Cardiac fibroblast (primary cell): ENCODE results near the gene HDAC4.

Experiments
- DNase-seq, 2 donors: peaks; one replicate each; pipeline versions ENCODE4 v3.0.0 to v3.0.0-alpha.2; 2010; ENCODE audit warnings: low read depth in 2 of 2
- H3K4me3 ChIP-seq, 2 donors: replicated peaks in 1 of 2; 1 replicate in 1 of 2; 2 replicates in 1 of 2; pipeline ENCODE4 v1.5.1; 2011; ENCODE audit warnings: low read depth in 2 of 2, low read length in 2 of 2, mild to moderate bottlenecking in 2 of 2, moderate library complexity in 1 of 2
- TF ChIP-seq, protein P1 (sequence below): IDR thresholded peaks from one replicate; pipeline ENCODE4 v1.5.1; 2011; ENCODE audit warnings: low read depth, mild to moderate bottlenecking, low read length, inconsistent platforms

HDAC4 gene

DNA sequence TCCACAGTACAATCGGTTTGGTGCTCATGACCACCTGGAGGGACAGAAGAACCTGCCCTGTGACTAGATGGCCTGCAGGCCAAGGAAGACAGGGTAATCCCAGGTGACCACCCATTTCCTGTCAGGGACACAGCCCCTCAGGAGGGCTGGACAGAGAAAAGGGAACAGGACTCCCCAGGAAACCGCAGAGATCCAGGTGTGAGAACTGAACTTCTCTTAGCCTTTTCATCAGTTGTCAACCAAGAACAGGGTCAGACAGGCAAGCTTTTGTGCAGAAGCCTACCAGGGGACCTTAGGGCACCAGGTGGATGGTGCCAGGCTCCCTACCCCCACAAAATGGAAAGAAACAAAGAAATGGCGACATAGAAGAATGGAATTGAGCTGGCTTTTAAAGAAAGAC lies 132.3 kb downstream of the HDAC4 start:
- TF ChIP-seq, protein P1, sequence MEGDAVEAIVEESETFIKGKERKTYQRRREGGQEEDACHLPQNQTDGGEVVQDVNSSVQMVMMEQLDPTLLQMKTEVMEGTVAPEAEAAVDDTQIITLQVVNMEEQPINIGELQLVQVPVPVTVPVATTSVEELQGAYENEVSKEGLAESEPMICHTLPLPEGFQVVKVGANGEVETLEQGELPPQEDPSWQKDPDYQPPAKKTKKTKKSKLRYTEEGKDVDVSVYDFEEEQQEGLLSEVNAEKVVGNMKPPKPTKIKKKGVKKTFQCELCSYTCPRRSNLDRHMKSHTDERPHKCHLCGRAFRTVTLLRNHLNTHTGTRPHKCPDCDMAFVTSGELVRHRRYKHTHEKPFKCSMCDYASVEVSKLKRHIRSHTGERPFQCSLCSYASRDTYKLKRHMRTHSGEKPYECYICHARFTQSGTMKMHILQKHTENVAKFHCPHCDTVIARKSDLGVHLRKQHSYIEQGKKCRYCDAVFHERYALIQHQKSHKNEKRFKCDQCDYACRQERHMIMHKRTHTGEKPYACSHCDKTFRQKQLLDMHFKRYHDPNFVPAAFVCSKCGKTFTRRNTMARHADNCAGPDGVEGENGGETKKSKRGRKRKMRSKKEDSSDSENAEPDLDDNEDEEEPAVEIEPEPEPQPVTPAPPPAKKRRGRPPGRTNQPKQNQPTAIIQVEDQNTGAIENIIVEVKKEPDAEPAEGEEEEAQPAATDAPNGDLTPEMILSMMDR = no peak
- H3K4me3 ChIP-seq = no peak overlapping the region
- DNase-seq = no peak

DNA sequence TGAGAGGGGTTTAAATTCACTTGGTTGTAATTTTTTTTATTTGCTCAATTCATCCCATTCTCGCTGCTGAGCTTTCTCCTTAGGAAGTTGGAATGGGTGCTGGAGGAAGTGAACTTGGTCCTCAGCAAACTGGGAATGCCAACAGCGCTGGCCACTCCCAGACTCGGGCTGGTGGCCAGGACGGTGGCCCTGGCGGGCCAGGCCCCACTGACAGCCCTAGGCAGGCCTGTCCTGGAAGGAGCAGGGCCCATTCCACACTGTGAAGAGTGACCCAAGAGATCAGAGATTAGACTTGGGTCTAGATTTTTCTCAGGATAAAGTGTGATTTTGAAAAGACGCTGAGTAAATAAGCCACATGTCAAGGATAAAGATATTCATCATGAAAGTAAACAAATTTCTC lies 132.7 kb downstream of the HDAC4 start:
- no peak overlapping the region for H3K4me3 ChIP-seq
- DNase-seq = no peak
- TF ChIP-seq, protein P1 = no peak

DNA sequence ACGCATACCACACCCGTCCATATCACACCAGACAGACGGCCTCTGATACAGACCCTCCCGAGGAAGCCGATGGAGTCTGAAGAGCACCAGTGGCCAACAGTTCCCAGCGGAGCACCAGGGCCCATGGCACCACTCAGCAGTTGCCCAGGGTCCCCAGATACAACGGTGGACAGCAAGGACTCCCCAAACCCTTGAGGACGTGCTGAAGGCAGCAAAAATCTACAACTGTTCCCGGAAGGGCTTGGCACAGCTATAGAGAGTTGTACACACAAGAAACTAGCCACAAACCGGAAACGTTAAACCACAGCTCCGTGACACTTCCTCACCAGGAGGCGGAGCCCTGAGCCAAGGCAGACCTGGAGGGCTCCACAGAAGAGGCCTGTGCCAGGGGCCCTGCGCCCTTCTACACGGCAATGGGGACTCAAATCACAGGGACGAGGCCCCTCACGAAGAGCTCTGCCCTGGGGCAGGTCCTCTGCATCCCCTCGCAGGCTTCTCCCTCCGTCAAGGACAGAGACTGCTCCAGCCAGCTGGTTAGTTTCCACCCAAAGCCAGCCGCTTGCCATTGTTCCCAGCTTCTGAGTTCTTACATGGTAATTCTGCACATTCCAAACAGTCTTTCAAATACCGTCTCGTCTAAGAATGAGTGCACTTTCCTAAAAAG lies 133.4 kb downstream of the HDAC4 start:
- no peak overlapping the region for H3K4me3 ChIP-seq
- TF ChIP-seq, protein P1 = no peak
- DNase-seq = peak; percentile 84 to 85

DNA sequence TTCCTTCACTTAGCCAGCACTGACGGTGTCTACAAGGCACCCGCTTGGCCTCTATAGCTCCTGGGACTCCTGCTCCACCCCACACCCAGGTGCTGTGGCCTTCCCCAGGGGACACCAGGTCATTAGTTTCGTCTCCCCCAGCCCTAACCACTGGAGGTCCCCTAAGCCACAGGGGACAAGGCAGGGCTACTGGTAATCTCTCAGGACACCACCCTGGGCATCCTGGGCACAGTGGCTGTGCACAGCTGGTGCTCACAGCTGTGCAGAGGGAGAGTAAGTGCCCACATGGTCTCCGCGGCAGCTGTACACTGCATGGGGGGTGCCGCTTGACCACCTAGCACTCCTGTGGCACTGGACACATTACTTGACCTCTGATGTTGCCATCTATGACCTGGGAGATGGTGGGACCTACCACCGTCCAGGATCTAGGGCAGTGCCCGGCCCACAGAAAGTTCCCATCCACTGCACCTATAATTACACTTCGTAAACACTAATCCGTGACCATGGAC lies 134.0 kb downstream of the HDAC4 start:
- H3K4me3 ChIP-seq = no peak overlapping the region
- DNase-seq = no peak
- TF ChIP-seq, protein P1 = no peak

DNA sequence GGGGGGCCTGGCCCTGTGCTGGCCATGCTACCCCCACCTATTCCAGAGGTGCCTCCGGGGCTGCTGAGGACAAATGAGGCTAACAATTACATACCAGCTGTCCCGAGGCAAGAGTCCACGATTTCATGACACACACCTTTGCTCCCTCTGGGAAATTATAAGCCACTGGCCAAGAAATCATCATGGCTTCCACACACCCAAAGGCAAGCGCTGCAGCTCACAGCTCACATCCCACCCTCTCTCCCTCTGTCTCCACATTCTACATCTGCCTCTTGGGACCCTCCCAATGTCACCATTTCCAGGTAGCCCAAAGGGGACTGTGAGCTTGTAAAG lies 134.4 kb downstream of the HDAC4 start:
- no peak overlapping the region for H3K4me3 ChIP-seq
- no peak for DNase-seq
- TF ChIP-seq, protein P1 = no peak

DNA sequence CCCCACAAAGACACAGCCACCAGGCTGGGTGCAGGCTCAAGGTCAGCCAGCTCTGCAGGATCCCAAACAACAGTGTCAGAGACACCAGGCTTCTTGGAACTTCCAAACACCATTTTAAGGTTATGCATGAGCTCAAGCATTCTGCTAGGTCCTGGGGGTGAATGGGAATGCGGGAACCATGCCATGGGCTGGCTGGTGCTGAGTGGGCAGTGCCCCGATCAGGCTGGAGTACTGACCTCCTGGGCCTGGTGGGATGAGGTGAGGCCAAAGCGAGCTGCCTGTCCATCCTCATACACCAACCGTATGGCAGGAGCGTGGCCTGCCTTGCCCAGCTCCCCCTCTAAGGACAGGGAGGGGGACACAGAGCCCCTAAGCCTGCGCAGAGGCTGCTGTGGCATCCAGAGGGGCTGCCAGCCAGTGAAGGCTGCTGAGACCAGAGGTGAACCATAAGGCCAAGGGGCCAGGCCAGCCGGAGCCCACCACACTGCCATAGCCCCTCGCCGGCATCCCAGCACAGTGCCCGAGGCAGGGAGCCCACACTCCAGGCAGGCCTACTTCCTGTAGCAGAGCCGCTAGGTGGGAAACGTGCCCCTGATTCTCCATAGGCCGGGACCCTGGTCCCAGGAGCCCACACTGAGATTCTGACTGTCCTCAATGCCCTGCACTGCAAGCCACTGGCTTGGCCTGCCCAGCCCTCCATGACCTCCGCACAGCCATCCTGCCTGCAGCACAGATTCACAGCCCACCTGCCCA lies 135.0 kb downstream of the HDAC4 start:
- no peak overlapping the region for H3K4me3 ChIP-seq
- TF ChIP-seq, protein P1 = no peak
- DNase-seq = no peak
